ENCODE measurements around the gene CD5L. TPM values are rescaled to one million over a fixed set of nuclear protein-coding genes. Genes with fewer than 3 reads are reported as not detected.

Gene CD5L
- total and polyA plus RNA-seq, 2 of the 8 experiments (the other 6 are each of a cell fraction or from before 2014, with no cell fraction given): not detected

DNA sequence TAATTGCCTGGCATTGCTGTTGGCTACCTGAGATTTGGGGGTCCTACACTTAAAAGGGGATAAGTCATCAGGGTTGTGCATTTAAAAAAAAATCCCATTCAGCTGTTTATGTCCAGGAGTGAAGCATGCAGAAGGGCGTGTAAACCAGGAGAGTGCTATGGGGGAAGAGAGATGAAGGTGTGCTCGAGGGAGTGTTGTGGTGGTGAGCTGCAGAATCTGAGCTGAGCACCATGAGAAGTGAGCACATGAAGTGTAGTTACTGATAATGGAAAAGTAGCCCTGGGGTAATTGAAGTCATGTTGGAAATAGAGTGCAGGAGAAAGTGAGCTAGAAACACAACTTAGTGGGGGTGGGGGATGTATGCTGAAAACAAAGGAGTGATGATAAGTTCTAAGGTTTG, 22.4 kb downstream of the CD5L start:
- Histone ChIP-seq H2BK15ac (ENCODE audit: low read length) (no peak overlapping the region), H3K23ac (ENCODE audit: insufficient read length) (no peak overlapping the region), H3K4ac (replicated peaks; ENCODE audit: insufficient read length, low read depth, low read length) (no peak overlapping the region), H4K20me1 (replicated peaks in 1 of 2; ENCODE audit: control insufficient read depth in 1 of 2, insufficient read depth in 2 of 2, low read length in 2 of 2) (no peaks in the 10 kb centered on the region), H4K5ac (ENCODE audit: insufficient read length, low read depth, low read length) (no peak overlapping the region), H2BK12ac (ENCODE audit: low read depth, low read length) (no peak overlapping the region), H2BK5ac (ENCODE audit: low read depth, low read length) (no peak overlapping the region), H3K27me3 (replicated peaks in 1 of 4; ENCODE audit: control insufficient read depth in 3 of 4, extremely low read depth in 1 of 4, insufficient read depth in 3 of 4, low read length in 3 of 4) (no peaks in the 10 kb centered on the region), H3K4me1 (replicated peaks in 1 of 4; ENCODE audit: control insufficient read depth in 3 of 4, insufficient read depth in 4 of 4, low read length in 3 of 4) (no peaks in the 10 kb centered on the region), H4K91ac (replicated peaks; ENCODE audit: insufficient read length, low read length) (no peak overlapping the region), H3K4me3 (ENCODE audit: extremely low read depth in 1 of 4, insufficient read depth in 2 of 4, low read depth in 3 of 4, low read length in 4 of 4) (no peak overlapping the region), H2AK5ac (ENCODE audit: low read depth, low read length) (no peak overlapping the region), H3K18ac (ENCODE audit: extremely low read depth, low read length) (no peak overlapping the region), H3K14ac (ENCODE audit: insufficient read length) (no peak overlapping the region), H3K56ac (replicated peaks; ENCODE audit: insufficient read length, low read depth, low read length) (no peak overlapping the region), H2BK20ac (ENCODE audit: low read length) (no peak overlapping the region), H3K27ac (ENCODE audit: low read depth, low read length) (no peak overlapping the region), H3K23me2 (ENCODE audit: low read depth, low read length) (no peaks in the 10 kb centered on the region), H3K9me3 (ENCODE audit: insufficient read depth in 2 of 2, low read depth in 1 of 2, low read length in 1 of 2) (no peaks in the 10 kb centered on the region), H3K9ac (replicated peaks in 1 of 4; ENCODE audit: extremely low read depth in 1 of 4, low read depth in 3 of 4, low read length in 3 of 4) (no peak overlapping the region), H2BK120ac (replicated peaks; ENCODE audit: low read depth, low read length) (no peak overlapping the region), H3K4me2 (ENCODE audit: insufficient read depth in 1 of 2, low read depth in 2 of 2, low read length in 2 of 2) (no peak overlapping the region), H4K8ac (ENCODE audit: extremely low read depth, insufficient read depth, low read length) (no peak overlapping the region), H3K79me2 (ENCODE audit: control insufficient read depth in 1 of 2, insufficient read depth in 2 of 2, low read length in 2 of 2) (no peaks in the 10 kb centered on the region), H2AFZ (ENCODE audit: low read length) (no peak overlapping the region), H3K36me3 (ENCODE audit: control insufficient read depth in 2 of 4, insufficient read depth in 4 of 4, low read length in 3 of 4) (no peaks in the 10 kb centered on the region), H3K79me1 (ENCODE audit: low read depth, low read length) (no peaks in the 10 kb centered on the region)
- POLR2A ChIA-PET (ENCODE audit: partially characterized antibody): interaction anchor here (1.3 kb wide), 1 partner anchor 13 kb away, joined by 4 read pairs; no protein-coding TSS in a partner anchor
- CTCF ChIA-PET (ENCODE audit: partially characterized antibody): interaction anchor here (1.2 kb wide), 1 partner anchor 128 kb away, joined by 4 read pairs; no protein-coding TSS in a partner anchor
- FAIRE-seq (no peak), DNase-seq (ENCODE audit: low read depth in 1 of 2, low spot score in 2 of 2) (no peak)
- WGBS, 2 experiments (ENCODE audit: extremely low coverage in 1 of 2, insufficient coverage in 1 of 2, insufficient read length in 1 of 2, insufficient replicate concordance in 2 of 2, low coverage in 1 of 2, low lambda C conversion rate in 2 of 2, missing lambda C conversion rate in 1 of 2): 89% methylated on average over 2 of the region's 2 CpGs; no CpG with 5 or more reads in 1 of the 2 experiments
- TF ChIP-seq, protein P1, sequence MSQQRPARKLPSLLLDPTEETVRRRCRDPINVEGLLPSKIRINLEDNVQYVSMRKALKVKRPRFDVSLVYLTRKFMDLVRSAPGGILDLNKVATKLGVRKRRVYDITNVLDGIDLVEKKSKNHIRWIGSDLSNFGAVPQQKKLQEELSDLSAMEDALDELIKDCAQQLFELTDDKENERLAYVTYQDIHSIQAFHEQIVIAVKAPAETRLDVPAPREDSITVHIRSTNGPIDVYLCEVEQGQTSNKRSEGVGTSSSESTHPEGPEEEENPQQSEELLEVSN (IDR thresholded peaks at IDR 0.05): no peak
- TF ChIP-seq BACH1 (IDR thresholded peaks at IDR 0.05; ENCODE audit: low read length) (no peak), TAF7 (optimal IDR thresholded peaks at IDR 0.05; ENCODE audit: borderline replicate concordance, low read depth, low read length) (no peak), CHD2 (IDR thresholded peaks at IDR 0.05; ENCODE audit: low read length) (no peak), CEBPB (IDR thresholded peaks at IDR 0.05; ENCODE audit: low read depth, low read length) (no peak), CTBP2 (IDR thresholded peaks at IDR 0.05; ENCODE audit: borderline replicate concordance, insufficient read depth, insufficient read length, low read length) (no peak), POLR2AphosphoS5 (IDR thresholded peaks at IDR 0.05; ENCODE audit: low read depth, low read length) (no peak)
- TF ChIP-seq, protein P2, sequence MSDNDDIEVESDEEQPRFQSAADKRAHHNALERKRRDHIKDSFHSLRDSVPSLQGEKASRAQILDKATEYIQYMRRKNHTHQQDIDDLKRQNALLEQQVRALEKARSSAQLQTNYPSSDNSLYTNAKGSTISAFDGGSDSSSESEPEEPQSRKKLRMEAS (IDR thresholded peaks at IDR 0.05): no peak
